Spleen (tissue), 11 donors: ENCODE measurements around the gene PCK2. TPM values are rescaled to one million over a fixed set of nuclear protein-coding genes. Genes with fewer than 3 reads are reported as not detected.

ENCODE experiments used
- DNase-seq: peaks from one replicate; pipeline ENCODE4 v3.0.0-alpha.2; 2020
- H3K27ac ChIP-seq, 8 donors: fragments of 200-600 bp; sonication (generic) in 7 of 8; 1 replicate in 4 of 8; 2 replicates in 4 of 8; pipeline versions ENCODE4 v1.5.0 to v1.8.0; 2016 to 2021; ENCODE audit warnings: inconsistent platforms in 4 of 8, mild to moderate bottlenecking in 4 of 8, moderate library complexity in 1 of 8
- H3K27me3 ChIP-seq, 7 donors: fragments of 200-600 bp; sonication (generic) in 6 of 7; replicated peaks in 1 of 7; 1 replicate in 4 of 7; 2 replicates in 3 of 7; pipeline versions ENCODE4 v1.5.0 to v1.8.0; 2016 to 2021; ENCODE audit warnings: inconsistent platforms in 3 of 7, mild to moderate bottlenecking in 1 of 7
- H3K36me3 ChIP-seq, 6 donors: fragments of 200-600 bp; sonication (generic) in 5 of 6; 1 replicate in 4 of 6; 2 replicates in 2 of 6; pipeline versions ENCODE4 v1.5.0 to v1.8.0; 2016 to 2021; ENCODE audit warnings: inconsistent platforms in 2 of 6
- H3K4me1 ChIP-seq, 6 donors: fragments of 200-600 bp; sonication (generic) in 5 of 6; 1 replicate in 3 of 6; 2 replicates in 3 of 6; pipeline versions ENCODE4 v1.5.0 to v1.8.0; 2016 to 2021; ENCODE audit warnings: inconsistent platforms in 3 of 6
- H3K4me3 ChIP-seq, 8 donors: fragments of 200-600 bp; sonication (generic) in 7 of 8; 1 replicate in 4 of 8; 2 replicates in 4 of 8; pipeline versions ENCODE4 v1.5.0 to v1.8.0; 2016 to 2021; ENCODE audit warnings: inconsistent platforms in 4 of 8, mild to moderate bottlenecking in 4 of 8, moderate library complexity in 2 of 8
- H3K9me3 ChIP-seq, 8 donors: fragments of 200-600 bp; sonication (generic) in 7 of 8; 1 replicate in 4 of 8; 2 replicates in 4 of 8; pipeline versions ENCODE4 v1.5.0 to v1.8.0; 2016 to 2021; ENCODE audit warnings: inconsistent platforms in 4 of 8
- CTCF ChIP-seq, 11 experiments: fragments of 200-600 bp in 7 of 11; fragments of 450-650 bp in 4 of 11; sonication (generic) in 4 of 11; IDR thresholded peaks in 8 of 11; conservative IDR thresholded peaks in 3 of 11; 1 replicate in 7 of 11; 2 replicates in 4 of 11; pipeline versions ENCODE4 v1.4.0 to v1.8.0; 2016 to 2021; ENCODE audit warnings: antibody characterized with exemption in 11 of 11, inconsistent platforms in 4 of 11, mild to moderate bottlenecking in 1 of 11
- POLR2A ChIP-seq, 3 donors: fragments of 450-650 bp; IDR thresholded peaks; one replicate each; pipeline ENCODE4 v1.5.1; 2017; ENCODE audit warnings: antibody characterized with exemption in 3 of 3, mild to moderate bottlenecking in 1 of 3
- POLR2AphosphoS5 ChIP-seq, 3 donors: sonication (generic); formaldehyde crosslinking; IDR thresholded peaks; one replicate each; pipeline ENCODE4 v1.5.1; 2017; ENCODE audit warnings: antibody characterized with exemption in 3 of 3
- WGBS, 5 donors: extraction: QIAGEN DNeasy Blood & Tissue Kit in 3 of 5; methylation state at CpG; one replicate each; pipeline versions ENCODE4 v1.1.5 to v1.1.7; 2013 to 2018; 5-methylcytosine and 5-hydroxymethylcytosine counted together
- intact Hi-C: fragments of 100-400 bp; cut with DNase I; formaldehyde crosslinking; loops from one replicate; pipeline ENCODE4 v1.15.0; 2023; ENCODE audit warnings: low total_unique reads
- polyA plus RNA-seq, 3 donors: library from polyadenylated mRNA; stranded (reverse); fragments of 200-250 nt; gene quantifications; one replicate each; pipeline ENCODE4 v1.2.1, GENCODE V29; 2013
- total RNA-seq, 7 donors: library from RNA; depleted of rRNA in 3 of 7; stranded (reverse); fragments of >200 nt in 3 of 7; fragmentation: NEBNext Ultra II Directional in 4 of 7; extraction: Animal tissue kit (Norgen Biotek cat#: 25700) in 4 of 7; gene quantifications; one replicate each; pipeline versions ENCODE4 v1.1.0 to v1.2.1, GENCODE V29; 2016 to 2021
- donor health status: healthy with polysubstance abuse.
- donor health status: DM: no; HTN: no; CAD: no; lungs with moderate emphysema.
- donor health status: DM: no; HTN: no; CAD: no.
- donor health status: Bipolar disorder and iron deficiency.
- donor health status: healthy.
- donor health status: DM: no; HTN: no; CAD: no.
- donor health status: DM: yes; HTN: yes; CAD: no.

PCK2 gene
- total and polyA plus RNA-seq, 10 donors: 25.3 to 52.3 (median 33.8) TPM

- Histone ChIP-seq H3K9me3 (no peaks in the 10 kb centered on the region), H3K4me1 (peaks cover 27 to 83% (median 62%) of the 10 kb centered on the region in 6 donors), H3K36me3 (peaks cover 9 to 74% (median 53%) of the 10 kb centered on the region in 6 donors), H3K27me3 (no peaks in the 10 kb centered on the region), H3K4me3 (peak within 1 kb of the TSS; percentile 76 to 99 (median 95)), H3K27ac (peak within 1 kb of the TSS; percentile 89 to 99 (median 96))
- peak; percentile 81 to 85 (median 84) for TF ChIP-seq POLR2AphosphoS5 (IDR thresholded peaks at IDR 0.05)
- peak in 2 of 11 experiments; percentile 14 to 39 for TF ChIP-seq CTCF (IDR thresholded peaks at IDR 0.05 in 8 of 11, conservative IDR thresholded peaks at IDR 0.05 in 3 of 11)
- no peak for TF ChIP-seq POLR2A (IDR thresholded peaks at IDR 0.05)
- peak; percentile 99 for DNase-seq
- 0 to 1% (median 1%) methylated on average over 25 to 57 of the region's 57 CpGs for WGBS, 5 donors
- intact Hi-C loops: no loop called here
Measured at GRCh38 chr14:24146978-24147760, 53.1 kb downstream of the PCK2 start, which contains the start of gene RNF31. TSS of gene RNF31 (plus strand) at chr14:24147498. CDS start at chr14:24147699, 201 bp downstream.

- H3K4me3 ChIP-seq: peak overlapping the region; percentile 76 to 99 (median 95)
- H3K9me3 ChIP-seq: no peaks in the 10 kb centered on the region
- H3K27ac ChIP-seq: peak overlapping the region; percentile 79 to 99 (median 96)
- TF ChIP-seq CTCF (IDR thresholded peaks at IDR 0.05 in 8 of 11, conservative IDR thresholded peaks at IDR 0.05 in 3 of 11): no peak
- TF ChIP-seq POLR2A (IDR thresholded peaks at IDR 0.05): no peak
- TF ChIP-seq POLR2AphosphoS5 (IDR thresholded peaks at IDR 0.05): no peak
- H3K4me1 ChIP-seq: peaks cover 25 to 76% (median 55%) of the 10 kb centered on the region in 6 donors
- peaks cover 9 to 74% (median 59%) of the 10 kb centered on the region in 6 donors for H3K36me3 ChIP-seq
- DNase-seq: no peak
- H3K27me3 ChIP-seq: no peaks in the 10 kb centered on the region
- WGBS, 5 donors: 6 to 9% (median 8%) methylated on average over 18 to 29 of the region's 29 CpGs
- intact Hi-C loops: no loop called here
Measured at GRCh38 chr14:24147761-24148428, 53.8 kb downstream of the PCK2 start.

- intact Hi-C loops: no loop called here
- no peak overlapping the region for H3K27ac ChIP-seq
- peaks cover 24 to 61% (median 48%) of the 10 kb centered on the region in 6 donors for H3K4me1 ChIP-seq
- DNase-seq: no peak
- H3K4me3 ChIP-seq: no peak overlapping the region
- WGBS, 5 donors: 92 to 98% (median 95%) methylated on average over 3 of the region's 3 CpGs
- H3K36me3 ChIP-seq: peaks cover 9 to 74% (median 62%) of the 10 kb centered on the region in 6 donors
- no peak for TF ChIP-seq CTCF (IDR thresholded peaks at IDR 0.05 in 8 of 11, conservative IDR thresholded peaks at IDR 0.05 in 3 of 11)
- no peak for TF ChIP-seq POLR2A (IDR thresholded peaks at IDR 0.05)
- TF ChIP-seq POLR2AphosphoS5 (IDR thresholded peaks at IDR 0.05): no peak
- no peaks in the 10 kb centered on the region for H3K27me3 ChIP-seq
- no peaks in the 10 kb centered on the region for H3K9me3 ChIP-seq
Measured at GRCh38 chr14:24149302-24149969, 55.3 kb downstream of the PCK2 start.
